HUES64 (cell line): ENCODE results near the gene MYO1G.

Experiments used
- H3K27ac ChIP-seq: 2 replicates; pipeline ENCODE4 v1.7.0; 2013; ENCODE audit warnings: low read depth, low read length, inconsistent platforms
- H3K27me3 ChIP-seq: 2 replicates; pipeline ENCODE4 v1.6.1; 2013; ENCODE audit warnings: mild to moderate bottlenecking, low read length; ENCODE audit not compliant: insufficient read depth
- H3K36me3 ChIP-seq: 2 replicates; pipeline ENCODE4 v1.6.1; 2013; ENCODE audit warnings: mild to moderate bottlenecking, low read length; ENCODE audit not compliant: insufficient read depth
- H3K4me1 ChIP-seq: 2 replicates; pipeline ENCODE4 v1.6.1; 2013; ENCODE audit warnings: mild to moderate bottlenecking, low read length, moderate library complexity; ENCODE audit not compliant: insufficient read depth
- H3K4me3 ChIP-seq: 2 replicates; pipeline ENCODE4 v1.5.1; 2013; ENCODE audit warnings: mild to moderate bottlenecking, low read length, moderate library complexity
- H3K9ac ChIP-seq: 2 replicates; pipeline ENCODE4 v1.6.1; 2013; ENCODE audit warnings: mild to moderate bottlenecking, low read depth, low read length
- H3K9me3 ChIP-seq: 2 replicates; pipeline ENCODE4 v1.6.1; 2013; ENCODE audit warnings: low read depth, low read length; ENCODE audit not compliant: insufficient read depth
- WGBS: fragments of 150-250, 120-280 bp; methylation state at CpG from one replicate; pipeline ENCODE4 v1.1.7; 2013; ENCODE audit warnings: missing lambda C conversion rate; 5-methylcytosine and 5-hydroxymethylcytosine counted together

MYO1G gene

DNA sequence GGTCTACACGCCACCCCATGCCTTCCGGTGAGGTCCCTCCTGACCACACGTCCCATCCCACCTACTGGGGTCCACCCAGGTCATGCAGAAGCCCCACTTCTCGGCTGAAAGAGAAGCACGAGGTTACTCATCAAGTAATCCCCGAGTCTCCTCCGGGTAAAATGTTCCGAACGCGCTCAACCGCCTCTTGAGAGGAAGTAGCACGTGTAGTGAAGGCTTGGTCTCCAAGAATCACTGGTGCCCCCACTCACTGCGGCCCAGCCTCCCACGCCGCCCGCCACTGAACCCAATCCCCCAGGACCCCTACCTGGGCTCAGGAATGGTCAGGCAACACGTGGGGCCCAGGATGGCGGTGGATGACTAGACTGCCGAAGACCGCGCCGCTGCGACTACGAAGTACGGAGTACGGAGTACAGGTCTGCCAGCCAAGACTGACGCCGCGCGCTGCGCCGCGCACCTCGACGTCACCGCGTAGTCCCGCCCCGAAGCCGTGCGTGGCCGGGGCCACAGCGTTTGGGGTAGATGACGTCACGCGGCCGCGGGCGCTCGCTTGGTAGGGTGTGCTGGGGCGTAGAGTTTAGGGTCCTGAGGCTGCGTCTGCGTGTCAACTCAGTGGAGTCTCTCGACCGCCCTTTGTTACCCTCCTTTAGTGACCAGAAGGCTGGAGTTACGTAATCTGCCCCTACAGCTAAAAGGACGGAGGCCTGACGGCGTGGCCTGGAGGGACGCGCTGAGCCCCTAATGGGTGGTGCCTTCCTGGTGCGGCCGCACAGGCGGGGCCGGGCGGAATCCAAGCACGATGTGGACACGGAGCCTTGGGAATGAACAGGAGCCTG lies 7.6 kb upstream of the MYO1G start:
- WGBS = under 1% methylated on average over 68 of the region's 68 CpGs

GRCh38 chr7:44985900-44986217 lies 7.0 kb upstream of the MYO1G start:
- 3% methylated on average over 8 of the region's 8 CpGs for WGBS
- no peaks in the 10 kb centered on the region for H3K9me3 ChIP-seq
- no peaks in the 10 kb centered on the region for H3K27me3 ChIP-seq
- H3K4me3 ChIP-seq = peak overlapping the region; percentile 83
- peaks cover 47% of the 10 kb centered on the region for H3K36me3 ChIP-seq
- peak overlapping the region; percentile 97 for H3K9ac ChIP-seq
- peaks cover 7% of the 10 kb centered on the region for H3K4me1 ChIP-seq
- H3K27ac ChIP-seq = peak overlapping the region; percentile 95

More for the DNA sequence above, 7.6 kb upstream of the MYO1G start:
- Histone ChIP-seq H3K4me1 (peaks cover 7% of the 10 kb centered on the region), H3K4me3 (peak overlapping the region; percentile 83), H3K27me3 (no peaks in the 10 kb centered on the region), H3K9ac (peak overlapping the region; percentile 97), H3K9me3 (no peaks in the 10 kb centered on the region), H3K27ac (peak overlapping the region; percentile 95), H3K36me3 (peaks cover 42% of the 10 kb centered on the region)

DNA sequence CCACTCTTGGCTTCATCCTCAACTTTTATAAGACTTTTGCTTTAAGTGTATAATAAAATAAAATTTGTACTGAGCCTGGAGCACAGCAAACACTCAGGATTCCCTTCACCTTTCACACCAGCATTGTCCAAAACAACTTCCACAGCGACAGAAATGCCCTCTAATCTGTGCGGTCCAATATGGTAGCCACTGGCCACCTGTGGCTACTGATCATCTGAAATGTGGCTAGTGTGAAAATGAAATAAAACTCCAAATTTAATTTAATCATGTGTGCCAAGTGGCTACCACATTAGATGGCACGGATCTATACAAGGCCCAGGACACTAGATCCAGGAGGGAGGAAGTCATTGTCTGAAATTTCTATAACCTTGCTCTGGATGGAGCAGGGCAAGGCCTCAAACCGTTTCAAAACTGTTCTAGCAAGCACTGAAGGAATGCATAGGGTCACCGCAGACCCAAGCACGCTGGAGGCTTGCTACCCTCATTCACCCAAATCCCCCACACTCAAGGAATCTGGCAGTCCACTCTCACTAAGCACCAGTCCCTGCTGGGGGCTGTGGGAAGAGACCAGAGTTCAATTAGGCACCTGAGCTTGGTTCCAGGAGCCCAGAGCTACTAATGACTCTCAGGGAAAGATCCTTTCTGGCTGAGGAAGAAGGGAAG lies 6.3 kb upstream of the MYO1G start:
- H3K9me3 ChIP-seq = no peaks in the 10 kb centered on the region
- peaks cover 7% of the 10 kb centered on the region for H3K4me1 ChIP-seq
- 60% methylated on average over 6 of the region's 6 CpGs for WGBS
- H3K9ac ChIP-seq = peak overlapping the region; percentile 97
- peaks cover 51% of the 10 kb centered on the region for H3K36me3 ChIP-seq
- no peak overlapping the region for H3K27ac ChIP-seq
- H3K4me3 ChIP-seq = peak overlapping the region; percentile 83
- H3K27me3 ChIP-seq = no peaks in the 10 kb centered on the region

DNA sequence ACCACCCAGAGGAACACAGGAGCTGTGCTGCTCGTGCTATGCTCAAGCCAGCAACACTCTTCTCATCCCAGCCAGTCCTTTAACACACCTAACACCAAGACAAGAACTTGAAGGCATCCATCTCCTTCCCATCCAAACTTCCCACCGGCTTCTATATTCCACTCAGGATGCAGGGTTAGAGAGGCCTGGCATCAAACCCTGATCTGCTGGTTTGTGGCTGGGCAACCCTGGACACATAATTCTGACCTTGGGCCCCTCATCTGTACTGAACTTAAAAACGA lies 5.6 kb upstream of the MYO1G start:
- Histone ChIP-seq H3K9ac (peak overlapping the region; percentile 97; the same call in 1 of the 2 replicates), H3K4me3 (peak overlapping the region; percentile 83), H3K4me1 (peaks cover 7% of the 10 kb centered on the region), H3K27ac (no peak overlapping the region), H3K27me3 (no peaks in the 10 kb centered on the region), H3K36me3 (peaks cover 54% of the 10 kb centered on the region), H3K9me3 (no peaks in the 10 kb centered on the region)
- WGBS = 86% methylated on average over 3 of the region's 3 CpGs

DNA sequence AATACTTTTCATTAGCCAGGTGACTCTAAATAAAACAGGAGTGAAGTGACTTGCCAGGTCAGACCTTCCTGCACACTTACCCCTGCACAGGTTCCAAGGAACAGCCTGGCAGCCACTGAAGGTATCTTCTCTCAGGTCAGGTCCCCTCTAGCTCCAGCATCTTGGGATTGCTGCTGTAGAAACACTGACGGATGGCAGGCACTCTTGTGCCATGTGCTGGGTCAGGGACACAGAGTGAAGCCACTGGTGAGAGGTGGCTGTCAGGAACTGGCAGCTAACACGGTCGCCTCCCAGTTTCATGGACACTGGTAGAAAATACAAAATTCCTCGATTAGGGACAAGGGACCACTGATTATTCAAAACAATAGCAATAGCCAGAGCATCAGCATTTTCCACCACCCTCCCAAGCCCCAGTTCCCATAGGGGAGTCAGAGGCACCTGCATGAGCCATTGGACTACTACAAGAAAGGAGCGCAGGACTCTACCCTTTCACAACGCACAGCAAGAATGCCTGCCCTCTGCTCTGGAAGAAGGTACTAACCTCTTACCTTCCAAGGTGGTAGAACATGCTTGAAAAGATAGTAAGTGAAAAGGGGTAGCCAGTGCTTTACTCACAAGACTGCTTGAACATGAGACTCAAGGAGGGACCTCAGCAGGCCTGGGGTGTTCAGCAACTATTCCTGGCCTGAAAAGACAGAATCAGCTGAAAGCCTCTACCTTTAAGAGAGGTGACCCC lies 5.1 kb upstream of the MYO1G start:
- H3K4me1 ChIP-seq = peaks cover 7% of the 10 kb centered on the region
- H3K27me3 ChIP-seq = no peaks in the 10 kb centered on the region
- no peak overlapping the region for H3K9ac ChIP-seq
- H3K9me3 ChIP-seq = no peaks in the 10 kb centered on the region
- H3K27ac ChIP-seq = no peak overlapping the region
- WGBS = 91% methylated on average over 6 of the region's 6 CpGs
- H3K4me3 ChIP-seq = peak overlapping the region; percentile 83; the same call in 1 of the 2 replicates
- peaks cover 54% of the 10 kb centered on the region for H3K36me3 ChIP-seq

DNA sequence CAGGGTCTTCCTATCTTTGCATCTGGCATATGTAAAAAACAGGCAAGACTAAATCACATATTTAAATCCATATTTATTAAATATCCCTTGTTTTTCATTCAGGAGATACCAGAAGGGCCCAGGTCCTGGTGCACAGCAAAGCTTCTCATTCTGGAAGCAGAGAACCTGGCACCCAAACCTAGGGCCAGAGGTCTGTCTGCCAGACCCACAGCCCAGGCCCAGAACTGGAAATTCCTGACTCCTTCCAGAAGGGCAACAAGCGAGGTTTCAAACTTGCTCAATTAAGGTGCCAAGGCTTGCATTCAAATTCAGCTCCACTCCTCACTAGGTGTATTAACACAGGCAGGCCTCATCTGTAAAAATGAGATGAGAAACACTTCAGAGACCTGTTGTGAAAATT lies 4.2 kb upstream of the MYO1G start:
- WGBS = 88% methylated on average over 1 of the region's 1 CpG
- H3K36me3 ChIP-seq = peaks cover 54% of the 10 kb centered on the region
- H3K4me3 ChIP-seq = no peak overlapping the region
- no peaks in the 10 kb centered on the region for H3K27me3 ChIP-seq
- H3K4me1 ChIP-seq = peaks cover 7% of the 10 kb centered on the region
- no peak overlapping the region for H3K9ac ChIP-seq
- H3K27ac ChIP-seq = no peak overlapping the region
- H3K9me3 ChIP-seq = no peaks in the 10 kb centered on the region

DNA sequence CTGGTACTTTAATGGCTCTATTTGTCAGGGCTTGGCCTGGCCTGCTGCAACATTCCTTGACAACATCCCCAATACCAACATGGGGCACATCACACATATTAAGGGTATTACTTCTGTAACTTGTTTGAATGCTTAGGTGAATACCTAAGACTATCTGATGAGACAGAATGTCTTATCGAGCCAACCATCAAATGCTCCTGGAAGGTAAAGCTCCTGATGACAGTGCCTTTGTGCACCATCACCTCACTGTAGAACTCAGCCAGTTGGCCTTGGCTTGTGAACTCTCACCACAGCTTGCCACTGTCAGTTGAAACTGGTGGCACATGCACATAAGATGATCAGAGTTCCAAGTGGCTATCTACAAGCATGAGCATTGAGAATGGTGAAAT lies 3.7 kb upstream of the MYO1G start:
- no peak overlapping the region for H3K4me3 ChIP-seq
- no peak overlapping the region for H3K27ac ChIP-seq
- no peaks in the 10 kb centered on the region for H3K9me3 ChIP-seq
- H3K27me3 ChIP-seq = no peaks in the 10 kb centered on the region
- H3K36me3 ChIP-seq = peaks cover 54% of the 10 kb centered on the region
- WGBS = 97% methylated on average over 1 of the region's 1 CpG
- no peak overlapping the region for H3K9ac ChIP-seq
- peaks cover 7% of the 10 kb centered on the region for H3K4me1 ChIP-seq

DNA sequence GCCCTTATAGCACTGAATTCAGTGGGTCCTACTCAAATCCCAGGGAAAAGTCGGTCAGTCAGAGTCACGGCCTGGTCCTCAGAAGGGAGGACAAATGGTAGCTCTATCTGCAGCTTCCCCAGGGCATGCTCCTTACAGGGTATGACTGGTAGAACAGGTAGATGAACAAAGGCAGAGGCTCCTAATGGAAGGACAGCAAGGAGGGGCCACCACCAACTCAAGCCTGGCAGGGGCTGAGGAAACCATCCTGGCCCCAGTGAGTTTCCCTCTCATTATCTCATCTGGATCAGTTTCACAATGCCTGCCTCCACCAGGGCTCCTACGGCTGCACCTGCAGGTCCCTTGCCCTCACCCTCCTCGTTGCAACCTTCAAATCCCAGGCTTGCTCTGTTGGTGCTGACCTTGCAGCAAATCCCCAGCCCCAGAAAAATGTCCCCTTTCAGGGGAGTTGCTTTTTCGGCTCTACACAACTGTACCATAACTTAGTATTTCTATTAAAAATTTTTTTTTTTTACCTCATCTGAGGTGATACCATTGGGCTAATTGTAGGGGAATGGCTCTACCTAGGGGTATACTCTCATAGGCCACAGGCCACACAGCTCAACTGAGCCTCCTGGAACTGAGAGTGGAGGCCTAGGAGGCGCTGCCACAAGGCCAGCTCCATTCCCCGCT lies 2.4 kb upstream of the MYO1G start:
- Histone ChIP-seq H3K4me1 (peaks cover 7% of the 10 kb centered on the region), H3K9ac (no peak overlapping the region), H3K36me3 (peaks cover 54% of the 10 kb centered on the region), H3K4me3 (no peak overlapping the region), H3K27ac (no peak overlapping the region), H3K9me3 (no peaks in the 10 kb centered on the region), H3K27me3 (no peaks in the 10 kb centered on the region)
- 86% methylated on average over 6 of the region's 7 CpGs for WGBS

- H3K9ac ChIP-seq = no peak overlapping the region
- 82% methylated on average over 8 of the region's 8 CpGs for WGBS
- H3K36me3 ChIP-seq = peaks cover 49% of the 10 kb centered on the region
- H3K27ac ChIP-seq = no peak overlapping the region
- peaks cover 7% of the 10 kb centered on the region for H3K4me1 ChIP-seq
- H3K27me3 ChIP-seq = no peaks in the 10 kb centered on the region
- H3K4me3 ChIP-seq = no peak overlapping the region
- H3K9me3 ChIP-seq = no peaks in the 10 kb centered on the region
Measured at GRCh38 chr7:44980393-44981034, 1.7 kb upstream of the MYO1G start.

DNA sequence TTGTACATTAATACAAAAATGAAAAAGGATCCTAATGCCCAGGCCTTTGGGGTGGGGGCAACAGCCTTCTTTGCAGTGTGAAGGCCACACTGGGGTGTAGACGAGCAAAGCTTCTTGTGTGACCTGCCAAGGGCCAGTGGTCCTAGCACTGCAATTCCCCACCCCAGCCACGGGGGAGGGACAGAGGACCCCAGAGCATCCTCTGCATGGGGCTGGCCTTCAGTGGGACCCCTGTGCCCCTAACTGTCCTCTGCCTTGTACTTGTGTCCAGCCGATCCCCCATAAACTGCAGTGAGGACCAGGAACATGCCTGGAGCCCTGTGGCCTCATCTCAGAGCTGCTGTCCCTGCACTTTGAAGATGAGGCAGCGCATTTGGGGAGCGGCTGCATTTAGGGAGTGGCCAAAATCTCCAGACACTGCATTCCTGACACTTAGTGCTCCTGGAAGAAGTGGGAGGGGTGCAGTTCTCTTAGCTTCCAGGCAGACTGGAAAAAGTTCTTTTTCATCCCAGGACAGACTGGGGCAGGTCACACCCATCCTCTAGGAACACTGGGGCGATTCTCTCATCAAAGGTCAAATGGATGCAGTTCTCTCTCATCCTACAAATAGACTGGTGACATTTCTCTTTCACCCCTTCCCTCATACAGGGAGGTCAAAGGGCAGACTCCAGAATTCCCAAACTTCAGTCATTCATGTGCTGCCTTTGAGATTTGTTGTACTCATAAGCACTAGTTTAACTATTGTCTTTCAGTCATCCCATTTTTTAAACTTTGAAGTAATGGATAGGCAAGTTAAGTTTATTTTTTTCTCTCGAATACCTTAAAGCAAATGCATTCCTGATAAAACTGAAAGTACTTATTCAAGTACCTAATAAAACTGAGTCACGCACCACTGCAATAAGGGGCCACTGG lies 922 bp upstream of the MYO1G start:
- no peak overlapping the region for H3K4me3 ChIP-seq
- WGBS = 92% methylated on average over 8 of the region's 8 CpGs
- H3K27ac ChIP-seq = no peak overlapping the region

More for the DNA sequence above, 922 bp upstream of the MYO1G start:
- no peaks in the 10 kb centered on the region for H3K9me3 ChIP-seq
- no peaks in the 10 kb centered on the region for H3K27me3 ChIP-seq
- H3K36me3 ChIP-seq = peaks cover 42% of the 10 kb centered on the region
- H3K4me1 ChIP-seq = no peaks in the 10 kb centered on the region; the same call in 1 of the 2 replicates
- no peak overlapping the region for H3K9ac ChIP-seq
